SK-N-SH (cell line): ENCODE measurements around the gene ITK. TPM values are rescaled to one million over a fixed set of nuclear protein-coding genes. Genes with fewer than 3 reads are reported as not detected.

Experiments
- CTCF ChIA-PET: fragments of 300-600, 350-600 bp; formaldehyde crosslinking; extraction: SDS; loops from one replicate; lab custom pipeline; 2021; lab: Yijun Ruan, JAX
- POLR2A ChIA-PET: fragments of 350-600 bp; sonication (Branson Sonifier 250); formaldehyde crosslinking; extraction: SDS; loops from one replicate; lab custom pipeline; 2020; ENCODE audit warnings: antibody characterized with exemption, inconsistent platforms; lab: Yijun Ruan, JAX
- DNase-seq: peaks from one replicate; pipeline ENCODE4 v3.0.0; 2012
- H2AFZ ChIP-seq: fragments of 200-600 bp; sonication (generic); 2 replicates; pipeline ENCODE4 v1.8.1; 2016; ENCODE audit warnings: antibody characterized with exemption, mild to moderate bottlenecking, low read depth
- H3F3A ChIP-seq: fragments of 200-600 bp; sonication (generic); replicated peaks from 2 replicates; pipeline ENCODE3; 2016; ENCODE audit warnings: antibody characterized with exemption, mild to moderate bottlenecking; ENCODE audit not compliant: insufficient read depth
- H3K27ac ChIP-seq, 2 experiments: fragments of 200-500 bp in 1 of 2; fragments of 200-600 bp in 1 of 2; sonication (Bioruptor generic) in 1 of 2; sonication (generic), shearing (Covaris generic) in 1 of 2; 2 replicates each; pipeline versions ENCODE4 v1.5.1 to v1.6.1; 2014 to 2016; ENCODE audit warnings: low read depth in 2 of 2, inconsistent platforms in 1 of 2, low read length in 1 of 2, mild to moderate bottlenecking in 1 of 2, mixed read lengths in 1 of 2
- H3K27me3 ChIP-seq: fragments of 200-600 bp; sonication (generic), shearing (Covaris generic); 2 replicates; pipeline ENCODE4 v1.6.1; 2016; ENCODE audit warnings: mixed run types; ENCODE audit not compliant: insufficient read depth
- H3K36me3 ChIP-seq, 2 experiments: fragments of 200-500 bp in 1 of 2; fragments of 200-600 bp in 1 of 2; sonication (Bioruptor generic) in 1 of 2; sonication (generic) in 1 of 2; replicated peaks in 1 of 2; 2 replicates each; pipeline versions ENCODE3 to v1.5.1; 2014 to 2016; ENCODE audit warnings: low read length in 1 of 2, mild to moderate bottlenecking in 1 of 2; ENCODE audit not compliant: insufficient read depth in 2 of 2, control insufficient read depth in 1 of 2
- H3K4me1 ChIP-seq, 2 experiments: fragments of 200-500 bp in 1 of 2; fragments of 200-600 bp in 1 of 2; sonication (Bioruptor generic) in 1 of 2; sonication (generic), shearing (Covaris generic) in 1 of 2; 2 replicates each; pipeline versions ENCODE4 v1.5.1 to v1.6.1; 2014 to 2016; ENCODE audit warnings: low read depth in 1 of 2, low read length in 1 of 2, mixed run types in 1 of 2; ENCODE audit not compliant: insufficient read depth in 2 of 2, control insufficient read depth in 1 of 2
- H3K4me2 ChIP-seq: fragments of 200-600 bp; sonication (generic), shearing (Covaris generic); 2 replicates; pipeline ENCODE4 v1.6.1; 2017; ENCODE audit warnings: mixed run types
- H3K4me3 ChIP-seq, 2 experiments: fragments of 200-500 bp in 1 of 2; fragments of 200-600 bp in 1 of 2; sonication (Bioruptor generic) in 1 of 2; sonication (generic), shearing (Covaris generic) in 1 of 2; 2 replicates each; pipeline versions ENCODE4 v1.5.1 to v1.8.1; 2014 to 2016; ENCODE audit warnings: low read depth in 2 of 2, inconsistent platforms in 1 of 2, low read length in 1 of 2, mild to moderate bottlenecking in 1 of 2, mixed read lengths in 1 of 2, moderate library complexity in 1 of 2
- H3K79me2 ChIP-seq: fragments of 200-600 bp; sonication (generic); 2 replicates; pipeline ENCODE4 v1.8.1; 2017; ENCODE audit warnings: mild to moderate bottlenecking; ENCODE audit not compliant: insufficient read depth
- H3K9ac ChIP-seq: fragments of 200-600 bp; sonication (generic); 2 replicates; pipeline ENCODE4 v1.6.1; 2017; ENCODE audit warnings: mixed run types
- H3K9me2 ChIP-seq: fragments of 200-600 bp; sonication (generic); 2 replicates; pipeline ENCODE4 v1.6.1; 2017; ENCODE audit warnings: mixed run types
- H3K9me3 ChIP-seq: fragments of 200-600 bp; sonication (generic); 2 replicates; pipeline ENCODE4 v1.6.1; 2017; ENCODE audit warnings: mixed run types, mild to moderate bottlenecking, moderate library complexity
- H4K20me1 ChIP-seq: fragments of 200-600 bp; sonication (generic); 2 replicates; pipeline ENCODE4 v1.6.1; 2017; ENCODE audit warnings: mild to moderate bottlenecking, mixed run types; ENCODE audit not compliant: insufficient read depth
- CHD2 ChIP-seq: fragments of 150-350 bp; IDR thresholded peaks from 2 replicates; pipeline ENCODE4 v1.6.1; 2018; ENCODE audit warnings: low read length; ENCODE audit not compliant: partially characterized antibody
- CTCF ChIP-seq: fragments of 200-600 bp; sonication (generic); IDR thresholded peaks from 2 replicates; pipeline ENCODE4 v1.6.1; 2017; ENCODE audit warnings: antibody characterized with exemption, mild to moderate bottlenecking, moderate library complexity
- ELF1 ChIP-seq: IDR thresholded peaks from 2 replicates; pipeline ENCODE4 v1.4.0; 2012
- EZH2phosphoT487 ChIP-seq: fragments of 200-600 bp; sonication (generic); IDR thresholded peaks from 2 replicates; pipeline ENCODE4 v1.6.1; 2017; ENCODE audit warnings: low read depth, mixed run types, mild to moderate bottlenecking, antibody characterized with exemption, moderate library complexity, borderline replicate concordance
- FOSL2 ChIP-seq: IDR thresholded peaks from 2 replicates; pipeline ENCODE4 v1.4.0; 2012; ENCODE audit warnings: low read depth, mild to moderate bottlenecking, moderate library complexity, borderline replicate concordance
- FOXJ3 ChIP-seq: sonication (generic); formaldehyde crosslinking; IDR thresholded peaks from 2 replicates; pipeline ENCODE4 v1.5.1; 2020; ENCODE audit warnings: mild to moderate bottlenecking, missing genetic modification reagents
- JUND ChIP-seq: IDR thresholded peaks from 2 replicates; pipeline ENCODE4 v1.4.0; 2012
- MAX ChIP-seq: IDR thresholded peaks from 2 replicates; pipeline ENCODE4 v1.4.0; 2012; ENCODE audit warnings: low read depth
- MEF2A ChIP-seq: IDR thresholded peaks from 2 replicates; pipeline ENCODE4 v1.4.0; 2012; ENCODE audit warnings: low read depth, borderline replicate concordance
- MXI1 ChIP-seq: IDR thresholded peaks from 2 replicates; pipeline ENCODE4 v1.6.1; 2012; ENCODE audit warnings: mild to moderate bottlenecking, low read depth, low read length, improper control_type of control experiment
- POLR2AphosphoS5 ChIP-seq: IDR thresholded peaks from 2 replicates; pipeline ENCODE4 v1.6.1; 2012; ENCODE audit warnings: low read depth, low read length
- RAD21 ChIP-seq: IDR thresholded peaks from 2 replicates; pipeline ENCODE4 v1.6.1; 2012; ENCODE audit warnings: mild to moderate bottlenecking, low read length
- RCOR1 ChIP-seq: fragments of 150-350 bp; IDR thresholded peaks from 2 replicates; pipeline ENCODE4 v1.6.1; 2017; ENCODE audit warnings: antibody characterized with exemption, low read length
- RFX5 ChIP-seq: IDR thresholded peaks from 2 replicates; pipeline ENCODE4 v1.6.1; 2012; ENCODE audit warnings: mild to moderate bottlenecking, improper control_type of control experiment, low read length
- RXRA ChIP-seq: IDR thresholded peaks from 2 replicates; pipeline ENCODE4 v1.4.0; 2012; ENCODE audit warnings: low read depth, mild to moderate bottlenecking, borderline replicate concordance
- TCF12 ChIP-seq: IDR thresholded peaks from 2 replicates; pipeline ENCODE4 v1.4.0; 2012
- TEAD4 ChIP-seq: IDR thresholded peaks from 2 replicates; pipeline ENCODE4 v1.4.0; 2012; ENCODE audit warnings: mild to moderate bottlenecking, borderline replicate concordance; ENCODE audit not compliant: insufficient read depth
- YY1 ChIP-seq: IDR thresholded peaks from 2 replicates; pipeline ENCODE4 v1.4.0; 2012; ENCODE audit warnings: low read depth, mild to moderate bottlenecking
- WGBS: methylation state at CpG from one replicate; pipeline ENCODE4 v1.1.6; 2017; ENCODE audit warnings: low lambda C conversion rate; 5-methylcytosine and 5-hydroxymethylcytosine counted together
- polyA plus RNA-seq, 3 experiments: library from polyadenylated mRNA; depleted of rRNA; stranded (reverse); fragments of >200 nt; gene quantifications; 2 replicates each; pipeline ENCODE4 v1.2.3, GENCODE V29; 2012
- TF ChIP-seq, protein P1 (sequence below): fragments of 150-350 bp; IDR thresholded peaks from 2 replicates; pipeline ENCODE4 v1.6.1; 2016; ENCODE audit warnings: mild to moderate bottlenecking, low read depth, low read length
- TF ChIP-seq, protein P2 (sequence below): IDR thresholded peaks from 2 replicates; pipeline ENCODE4; 2012
- TF ChIP-seq, protein P3 (sequence below): IDR thresholded peaks from 2 replicates; pipeline ENCODE4 v1.4.0; 2012; ENCODE audit warnings: low read depth, borderline replicate concordance

The ITK gene
- polyA plus RNA-seq, 1 of the 3 experiments (the other 2 are of a cell fraction) = not detected

DNA sequence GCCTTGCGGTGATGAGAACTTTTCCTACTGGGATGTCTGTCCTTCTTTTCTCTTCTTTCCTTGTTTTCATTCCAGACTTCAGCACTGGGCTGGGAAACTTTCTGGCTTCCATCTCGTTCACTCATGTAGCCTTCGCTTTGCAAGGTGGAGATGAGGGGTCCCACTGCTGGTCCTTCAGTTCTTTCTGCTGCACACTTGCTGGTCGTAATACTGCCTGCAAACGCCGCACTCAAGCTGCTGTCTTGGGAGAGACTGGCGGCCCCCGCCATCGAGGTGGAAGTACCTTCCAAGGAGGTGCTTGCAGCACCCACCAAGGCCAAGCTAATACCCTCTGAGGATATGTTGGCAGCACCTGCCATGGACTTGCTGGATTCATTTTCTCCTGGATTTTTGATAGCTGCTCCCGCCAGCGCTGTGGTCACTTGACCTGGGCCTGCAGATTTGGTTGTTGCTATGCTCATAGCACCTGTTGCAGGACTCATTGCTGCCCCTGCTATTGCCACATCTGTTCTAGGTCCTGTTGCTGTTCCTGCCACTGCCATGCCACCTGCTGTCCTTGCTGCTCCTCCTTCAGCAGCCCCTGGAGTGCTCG lies 17.6 kb upstream of the ITK start (continued):
- no peak for TF ChIP-seq TEAD4
- no peak for TF ChIP-seq MXI1
- no peak for TF ChIP-seq MAX
- no peak for TF ChIP-seq FOSL2
- TF ChIP-seq RAD21 = no peak

DNA sequence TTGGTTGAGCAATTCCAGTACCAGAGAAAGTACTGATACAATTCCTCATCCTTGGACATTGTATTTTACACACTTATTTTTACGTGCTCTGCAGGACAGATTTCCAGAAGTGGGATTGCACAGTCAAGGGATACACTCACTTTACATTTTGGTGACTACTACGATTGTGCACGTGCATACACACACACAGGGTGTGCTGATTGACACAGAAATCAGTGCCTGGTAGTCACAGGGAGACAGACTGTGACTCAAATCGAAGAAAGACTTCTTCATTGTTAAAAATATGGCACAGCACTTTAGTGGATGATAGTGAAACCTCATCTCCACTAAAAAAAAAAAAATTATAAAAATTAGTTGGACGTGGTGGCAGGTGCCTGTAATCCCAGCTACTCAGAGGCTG lies 16.1 kb upstream of the ITK start:
- POLR2A ChIA-PET = no interaction called here
- TF ChIP-seq RXRA = no peak
- no peak for TF ChIP-seq CHD2
- no peak for TF ChIP-seq RCOR1
- TF ChIP-seq, protein P1, sequence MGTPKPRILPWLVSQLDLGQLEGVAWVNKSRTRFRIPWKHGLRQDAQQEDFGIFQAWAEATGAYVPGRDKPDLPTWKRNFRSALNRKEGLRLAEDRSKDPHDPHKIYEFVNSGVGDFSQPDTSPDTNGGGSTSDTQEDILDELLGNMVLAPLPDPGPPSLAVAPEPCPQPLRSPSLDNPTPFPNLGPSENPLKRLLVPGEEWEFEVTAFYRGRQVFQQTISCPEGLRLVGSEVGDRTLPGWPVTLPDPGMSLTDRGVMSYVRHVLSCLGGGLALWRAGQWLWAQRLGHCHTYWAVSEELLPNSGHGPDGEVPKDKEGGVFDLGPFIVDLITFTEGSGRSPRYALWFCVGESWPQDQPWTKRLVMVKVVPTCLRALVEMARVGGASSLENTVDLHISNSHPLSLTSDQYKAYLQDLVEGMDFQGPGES = no peak
- no peak for TF ChIP-seq MEF2A
- no peak for TF ChIP-seq ELF1
- no peak for TF ChIP-seq CTCF
- no peak for TF ChIP-seq FOSL2
- TF ChIP-seq RFX5 = no peak
- TF ChIP-seq, protein P2, sequence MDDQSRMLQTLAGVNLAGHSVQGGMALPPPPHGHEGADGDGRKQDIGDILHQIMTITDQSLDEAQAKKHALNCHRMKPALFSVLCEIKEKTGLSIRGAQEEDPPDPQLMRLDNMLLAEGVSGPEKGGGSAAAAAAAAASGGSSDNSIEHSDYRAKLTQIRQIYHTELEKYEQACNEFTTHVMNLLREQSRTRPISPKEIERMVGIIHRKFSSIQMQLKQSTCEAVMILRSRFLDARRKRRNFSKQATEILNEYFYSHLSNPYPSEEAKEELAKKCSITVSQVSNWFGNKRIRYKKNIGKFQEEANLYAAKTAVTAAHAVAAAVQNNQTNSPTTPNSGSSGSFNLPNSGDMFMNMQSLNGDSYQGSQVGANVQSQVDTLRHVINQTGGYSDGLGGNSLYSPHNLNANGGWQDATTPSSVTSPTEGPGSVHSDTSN = no peak
- no peak for TF ChIP-seq TCF12
- TF ChIP-seq FOXJ3 (CRISPR knock-in tag) = no peak
- TF ChIP-seq JUND = no peak
- TF ChIP-seq, protein P3, sequence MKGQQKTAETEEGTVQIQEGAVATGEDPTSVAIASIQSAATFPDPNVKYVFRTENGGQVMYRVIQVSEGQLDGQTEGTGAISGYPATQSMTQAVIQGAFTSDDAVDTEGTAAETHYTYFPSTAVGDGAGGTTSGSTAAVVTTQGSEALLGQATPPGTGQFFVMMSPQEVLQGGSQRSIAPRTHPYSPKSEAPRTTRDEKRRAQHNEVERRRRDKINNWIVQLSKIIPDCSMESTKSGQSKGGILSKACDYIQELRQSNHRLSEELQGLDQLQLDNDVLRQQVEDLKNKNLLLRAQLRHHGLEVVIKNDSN = no peak
- TF ChIP-seq EZH2phosphoT487 = no peak
- TF ChIP-seq YY1 = no peak
- no peak for TF ChIP-seq POLR2AphosphoS5
- CTCF ChIA-PET = no interaction called here

More for the DNA sequence above, 16.1 kb upstream of the ITK start:
- Histone ChIP-seq H3K9ac (no peak overlapping the region), H3K4me2 (no peak overlapping the region), H2AFZ (no peak overlapping the region), H3K27ac (no peak overlapping the region), H3K4me1 (no peaks in the 10 kb centered on the region), H3K79me2 (no peaks in the 10 kb centered on the region), H3K9me2 (no peaks in the 10 kb centered on the region), H3K9me3 (no peaks in the 10 kb centered on the region), H3K4me3 (no peak overlapping the region), H4K20me1 (no peaks in the 10 kb centered on the region), H3K36me3 (no peaks in the 10 kb centered on the region), H3F3A (no peaks in the 10 kb centered on the region), H3K27me3 (peaks cover 21% of the 10 kb centered on the region; the same call in 1 of the 2 replicates)
- DNase-seq = no peak
- 16% methylated on average over 5 of the region's 5 CpGs for WGBS
